Stimulated activated CD8-positive, alpha-beta memory T cell treated with anti-CD3 and anti-CD28 coated beads, Interleukin-4, amount 100 ng/mL, for 1 hour (primary cell): ENCODE data around the gene PRAMEF2.
"Not testable (repeated sequence)": the region's sequence is repeated elsewhere in the genome, so short reads cannot be mapped to it uniquely, and the experiment has no call there.

ENCODE experiments used
- DNase-seq, 2 donors: peaks; one replicate each; pipeline ENCODE4 v3.0.0-alpha.2; 2020; ENCODE audit warnings: low read depth in 2 of 2, low spot score in 1 of 2

Gene PRAMEF2

GRCh38 chr1:12856786-12857185, at the start of gene PRAMEF2:
Gene PRAMEF2 (plus strand): TSS chr1:12857086. CDS start chr1:12859010, 1,924 bp downstream.
- not testable (repeated sequence) for DNase-seq

GRCh38 chr1:12809933-12810332, 47.0 kb upstream of the PRAMEF2 start:
- DNase-seq, result no peak

- DNase-seq, result no peak
Observed at GRCh38 chr1:12810691-12811408, 46.0 kb upstream of the PRAMEF2 start.

- no peak for DNase-seq
Observed at GRCh38 chr1:12811409-12811784, 45.5 kb upstream of the PRAMEF2 start.

- DNase-seq, result not testable (repeated sequence)
Observed at GRCh38 chr1:12819061-12819460, 37.8 kb upstream of the PRAMEF2 start.

- not testable (repeated sequence) for DNase-seq
Observed at GRCh38 chr1:12831310-12831709, 25.6 kb upstream of the PRAMEF2 start, which contains the start of gene PRAMEF11. Gene PRAMEF11 (minus strand): TSS chr1:12831410. CDS start chr1:12828789, 2,621 bp downstream.

- DNase-seq, result not testable (repeated sequence)
Observed at GRCh38 chr1:12833251-12833650, 23.6 kb upstream of the PRAMEF2 start.

GRCh38 chr1:12848620-12849019, 8.3 kb upstream of the PRAMEF2 start, which contains the start of gene HNRNPCL1:
Gene HNRNPCL1 (minus strand): TSS chr1:12848720. CDS start chr1:12848289, 431 bp downstream.
- not testable (repeated sequence) for DNase-seq

- no peak for DNase-seq
Observed at GRCh38 chr1:12851779-12852178, 5.1 kb upstream of the PRAMEF2 start.

GRCh38 chr1:12863131-12863880, 6.4 kb downstream of the PRAMEF2 start:
- DNase-seq, result not testable (repeated sequence)

GRCh38 chr1:12878453-12878852, 21.6 kb downstream of the PRAMEF2 start:
- DNase-seq, result not testable (repeated sequence)

- not testable (repeated sequence) for DNase-seq
Observed at GRCh38 chr1:12886101-12886500, 29.2 kb downstream of the PRAMEF2 start, which contains the start of gene PRAMEF4. Gene PRAMEF4 (minus strand): TSS chr1:12886201. CDS start chr1:12883394, 2,807 bp downstream.

- not testable (repeated sequence) for DNase-seq
Observed at GRCh38 chr1:12898170-12898569, 41.3 kb downstream of the PRAMEF2 start, which contains the start of gene PRAMEF10. Gene PRAMEF10 (minus strand): TSS chr1:12898270. CDS start chr1:12895847, 2,423 bp downstream.

GRCh38 chr1:12899186-12899585, 42.3 kb downstream of the PRAMEF2 start:
- DNase-seq, result not testable (repeated sequence)

GRCh38 chr1:12903793-12904572, 47.1 kb downstream of the PRAMEF2 start:
- DNase-seq, result not testable (repeated sequence)
